ENCODE measurements around the gene FCGR3A.
"Not testable (repeated sequence)": the region's sequence is repeated elsewhere in the genome, so short reads cannot be mapped to it uniquely, and the experiment has no call there.

The FCGR3A gene

GRCh38 chr1:161549652-161550051, at the start of gene FCGR3A:
Gene FCGR3A (minus strand): TSS chr1:161549818. CDS start chr1:161549736, 82 bp downstream.
- no peak for TF ChIP-seq JUND (IDR thresholded peaks at IDR 0.05; ENCODE audit: low read depth)
- DNase-seq (ENCODE audit: low read depth in 1 of 2, low spot score in 1 of 2): no peak
- in situ Hi-C loops (cut with HindIII; ENCODE audit: low pct_unique_long_range_greater_than_20kb, low sequenced_read_pairs): no loop called here

- DNase-seq (ENCODE audit: low read depth in 1 of 2, low spot score in 1 of 2); in situ Hi-C loops (cut with HindIII; ENCODE audit: low pct_unique_long_range_greater_than_20kb, low sequenced_read_pairs): not testable (repeated sequence)
Measured at GRCh38 chr1:161597077-161597476, 47.5 kb upstream of the FCGR3A start.

- in situ Hi-C loops (cut with HindIII; ENCODE audit: low pct_unique_long_range_greater_than_20kb, low sequenced_read_pairs); DNase-seq (ENCODE audit: low read depth in 1 of 2, low spot score in 1 of 2): not testable (repeated sequence)
Measured at GRCh38 chr1:161595583-161595982, 46.0 kb upstream of the FCGR3A start.

- in situ Hi-C loops (cut with HindIII; ENCODE audit: low pct_unique_long_range_greater_than_20kb, low sequenced_read_pairs); DNase-seq (ENCODE audit: low read depth in 1 of 2, low spot score in 1 of 2): not testable (repeated sequence)
Measured at GRCh38 chr1:161595173-161595572, 45.6 kb upstream of the FCGR3A start.

GRCh38 chr1:161594269-161594984, 44.8 kb upstream of the FCGR3A start:
- in situ Hi-C loops (cut with HindIII; ENCODE audit: low pct_unique_long_range_greater_than_20kb, low sequenced_read_pairs); DNase-seq (ENCODE audit: low read depth in 1 of 2, low spot score in 1 of 2): not testable (repeated sequence)

GRCh38 chr1:161593092-161593755, 43.6 kb upstream of the FCGR3A start:
- in situ Hi-C loops (cut with HindIII; ENCODE audit: low pct_unique_long_range_greater_than_20kb, low sequenced_read_pairs): not testable (repeated sequence)

GRCh38 chr1:161592586-161592985, 43.0 kb upstream of the FCGR3A start:
- DNase-seq (ENCODE audit: low read depth in 1 of 2, low spot score in 1 of 2); in situ Hi-C loops (cut with HindIII; ENCODE audit: low pct_unique_long_range_greater_than_20kb, low sequenced_read_pairs): not testable (repeated sequence)

More at GRCh38 chr1:161593092-161593755, 43.6 kb upstream of the FCGR3A start:
- DNase-seq (ENCODE audit: low read depth in 1 of 2, low spot score in 1 of 2): not testable (repeated sequence)

GRCh38 chr1:161589920-161590319, 40.3 kb upstream of the FCGR3A start:
- in situ Hi-C loops (cut with HindIII; ENCODE audit: low pct_unique_long_range_greater_than_20kb, low sequenced_read_pairs); DNase-seq (ENCODE audit: low read depth in 1 of 2, low spot score in 1 of 2): not testable (repeated sequence)

- DNase-seq (ENCODE audit: low read depth in 1 of 2, low spot score in 1 of 2); in situ Hi-C loops (cut with HindIII; ENCODE audit: low pct_unique_long_range_greater_than_20kb, low sequenced_read_pairs): not testable (repeated sequence)
Measured at GRCh38 chr1:161589365-161589764, 39.7 kb upstream of the FCGR3A start.

- DNase-seq (ENCODE audit: low read depth in 1 of 2, low spot score in 1 of 2); in situ Hi-C loops (cut with HindIII; ENCODE audit: low pct_unique_long_range_greater_than_20kb, low sequenced_read_pairs): not testable (repeated sequence)
Measured at GRCh38 chr1:161588596-161588995, 39.0 kb upstream of the FCGR3A start.

- DNase-seq (ENCODE audit: low read depth in 1 of 2, low spot score in 1 of 2); in situ Hi-C loops (cut with HindIII; ENCODE audit: low pct_unique_long_range_greater_than_20kb, low sequenced_read_pairs): not testable (repeated sequence)
Measured at GRCh38 chr1:161582882-161583281, 33.3 kb upstream of the FCGR3A start.

- in situ Hi-C loops (cut with HindIII; ENCODE audit: low pct_unique_long_range_greater_than_20kb, low sequenced_read_pairs); DNase-seq (ENCODE audit: low read depth in 1 of 2, low spot score in 1 of 2): not testable (repeated sequence)
Measured at GRCh38 chr1:161580879-161581537, 31.4 kb upstream of the FCGR3A start.

- in situ Hi-C loops (cut with HindIII; ENCODE audit: low pct_unique_long_range_greater_than_20kb, low sequenced_read_pairs); DNase-seq (ENCODE audit: low read depth in 1 of 2, low spot score in 1 of 2): not testable (repeated sequence)
Measured at GRCh38 chr1:161579856-161580507, 30.4 kb upstream of the FCGR3A start.

- DNase-seq (ENCODE audit: low read depth in 1 of 2, low spot score in 1 of 2); in situ Hi-C loops (cut with HindIII; ENCODE audit: low pct_unique_long_range_greater_than_20kb, low sequenced_read_pairs): not testable (repeated sequence)
Measured at GRCh38 chr1:161576676-161577075, 27.1 kb upstream of the FCGR3A start.

GRCh38 chr1:161571703-161572102, 22.1 kb upstream of the FCGR3A start:
- DNase-seq (ENCODE audit: low read depth in 1 of 2, low spot score in 1 of 2); in situ Hi-C loops (cut with HindIII; ENCODE audit: low pct_unique_long_range_greater_than_20kb, low sequenced_read_pairs): not testable (repeated sequence)

- in situ Hi-C loops (cut with HindIII; ENCODE audit: low pct_unique_long_range_greater_than_20kb, low sequenced_read_pairs); DNase-seq (ENCODE audit: low read depth in 1 of 2, low spot score in 1 of 2): not testable (repeated sequence)
Measured at GRCh38 chr1:161566602-161566960, 17.0 kb upstream of the FCGR3A start.

GRCh38 chr1:161563522-161563921, 13.9 kb upstream of the FCGR3A start:
- in situ Hi-C loops (cut with HindIII; ENCODE audit: low pct_unique_long_range_greater_than_20kb, low sequenced_read_pairs); DNase-seq (ENCODE audit: low read depth in 1 of 2, low spot score in 1 of 2): not testable (repeated sequence)

GRCh38 chr1:161562441-161562840, 12.8 kb upstream of the FCGR3A start:
- in situ Hi-C loops (cut with HindIII; ENCODE audit: low pct_unique_long_range_greater_than_20kb, low sequenced_read_pairs); DNase-seq (ENCODE audit: low read depth in 1 of 2, low spot score in 1 of 2): not testable (repeated sequence)

All from T47D (cell line).